NCI-H1930 (cell line): Measurements from ENCODE around the gene PRDM15.

ENCODE experiments used
- DNase-seq, 2 experiments: peaks; one replicate each; lab custom pipeline; 2025; lab: John Stamatoyannopoulos, UW

PRDM15 gene

GRCh38 chr21:41863439-41863740 lies 15.8 kb downstream of the PRDM15 start:
- DNase-seq: no peak

GRCh38 chr21:41861987-41862386 lies 17.2 kb downstream of the PRDM15 start:
- no peak for DNase-seq

GRCh38 chr21:41861255-41861654 lies 17.9 kb downstream of the PRDM15 start:
- no peak for DNase-seq

- no peak for DNase-seq
These were observed 19.7 kb downstream of the PRDM15 start for GRCh38 chr21:41859297-41859980.

DNA sequence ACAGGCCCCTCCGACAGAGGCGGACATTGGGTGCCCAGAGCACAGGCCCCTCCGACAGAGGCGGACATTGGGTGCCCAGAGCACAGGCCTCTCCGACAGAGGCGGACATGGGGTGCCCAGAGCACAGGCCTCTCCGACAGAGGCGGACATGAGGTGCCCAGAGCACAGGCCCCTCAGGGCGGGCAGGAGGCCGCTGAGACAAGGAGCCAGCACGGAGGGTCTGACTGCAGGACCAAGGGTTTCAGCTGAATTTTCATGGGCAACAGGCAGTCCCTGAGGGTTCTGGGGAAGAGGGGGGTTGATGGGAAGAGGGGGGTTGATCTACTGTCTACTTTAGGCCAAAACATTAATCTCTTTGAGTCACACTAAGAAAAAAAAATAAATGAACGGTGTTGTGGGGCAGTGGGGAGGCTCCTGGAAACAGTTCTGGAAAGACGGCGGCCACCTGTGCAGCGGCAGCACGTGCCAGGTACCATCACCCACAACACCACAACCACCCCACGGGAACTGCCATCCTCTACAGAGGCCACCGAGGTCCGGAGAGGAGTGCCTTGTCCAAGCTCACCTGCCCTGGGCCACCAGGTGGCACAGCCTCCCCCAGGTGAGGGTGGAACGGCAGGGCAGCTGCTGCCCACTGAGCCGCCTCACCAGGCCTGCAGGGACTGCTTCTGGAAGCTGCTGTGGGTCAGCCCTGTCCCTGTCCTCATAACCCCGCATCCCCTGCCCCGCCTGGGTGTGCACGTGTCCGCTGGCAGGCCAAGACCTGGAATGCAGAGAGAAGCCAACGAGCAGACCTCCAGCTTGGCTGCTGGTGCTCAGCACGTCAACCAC lies 20.5 kb downstream of the PRDM15 start:
- DNase-seq: no peak

- no peak for DNase-seq
These were observed 21.3 kb downstream of the PRDM15 start for GRCh38 chr21:41857771-41858300.

DNA sequence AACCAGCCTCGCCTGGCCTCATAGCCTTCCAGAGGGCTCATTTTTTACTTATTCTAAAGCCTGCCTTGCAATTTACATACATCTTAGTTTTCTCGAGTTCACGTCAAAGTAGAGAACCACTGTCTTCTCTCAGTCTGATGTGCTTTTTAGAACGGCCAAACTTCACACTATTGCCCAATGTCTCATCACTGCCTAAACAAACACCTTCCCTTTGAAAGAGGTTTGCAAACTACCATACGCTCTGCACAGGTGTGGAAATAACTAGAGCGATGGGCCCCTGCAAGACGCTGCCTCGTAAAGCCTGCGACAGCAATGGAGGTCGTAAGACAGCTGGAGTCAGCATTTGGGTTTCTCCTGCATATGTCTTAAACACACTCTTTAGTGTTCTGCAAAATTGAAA lies 22.6 kb downstream of the PRDM15 start:
- DNase-seq: no peak

DNA sequence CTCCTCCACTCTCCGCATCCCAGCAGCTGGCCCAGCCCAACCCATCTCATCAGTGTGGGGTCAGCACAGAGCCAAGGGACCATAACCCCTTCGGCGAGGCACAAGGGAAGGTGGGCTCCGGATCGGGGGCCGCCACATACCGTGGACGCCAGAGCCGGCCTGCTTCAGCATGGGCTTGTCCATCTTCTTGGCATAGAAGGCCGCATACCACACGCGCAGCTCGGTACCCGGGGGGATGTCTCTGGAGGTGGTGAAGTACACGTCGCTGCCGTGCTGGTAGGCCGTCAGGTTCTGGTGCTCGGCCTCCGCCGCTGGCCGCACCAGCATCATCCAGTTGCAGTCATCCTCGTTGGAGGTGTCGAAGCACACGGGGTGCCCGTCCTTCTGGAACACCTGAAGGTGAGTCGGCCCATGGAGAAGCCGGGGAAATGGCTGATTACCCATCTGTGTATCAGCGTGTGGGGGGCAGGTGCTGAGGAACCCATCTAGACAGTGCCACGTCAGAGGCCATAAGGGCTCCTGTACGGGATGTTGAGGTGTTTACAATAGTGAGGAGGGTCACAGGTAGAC lies 24.6 kb downstream of the PRDM15 start:
- no peak for DNase-seq

GRCh38 chr21:41852929-41853320 lies 26.2 kb downstream of the PRDM15 start:
- DNase-seq: no peak

DNA sequence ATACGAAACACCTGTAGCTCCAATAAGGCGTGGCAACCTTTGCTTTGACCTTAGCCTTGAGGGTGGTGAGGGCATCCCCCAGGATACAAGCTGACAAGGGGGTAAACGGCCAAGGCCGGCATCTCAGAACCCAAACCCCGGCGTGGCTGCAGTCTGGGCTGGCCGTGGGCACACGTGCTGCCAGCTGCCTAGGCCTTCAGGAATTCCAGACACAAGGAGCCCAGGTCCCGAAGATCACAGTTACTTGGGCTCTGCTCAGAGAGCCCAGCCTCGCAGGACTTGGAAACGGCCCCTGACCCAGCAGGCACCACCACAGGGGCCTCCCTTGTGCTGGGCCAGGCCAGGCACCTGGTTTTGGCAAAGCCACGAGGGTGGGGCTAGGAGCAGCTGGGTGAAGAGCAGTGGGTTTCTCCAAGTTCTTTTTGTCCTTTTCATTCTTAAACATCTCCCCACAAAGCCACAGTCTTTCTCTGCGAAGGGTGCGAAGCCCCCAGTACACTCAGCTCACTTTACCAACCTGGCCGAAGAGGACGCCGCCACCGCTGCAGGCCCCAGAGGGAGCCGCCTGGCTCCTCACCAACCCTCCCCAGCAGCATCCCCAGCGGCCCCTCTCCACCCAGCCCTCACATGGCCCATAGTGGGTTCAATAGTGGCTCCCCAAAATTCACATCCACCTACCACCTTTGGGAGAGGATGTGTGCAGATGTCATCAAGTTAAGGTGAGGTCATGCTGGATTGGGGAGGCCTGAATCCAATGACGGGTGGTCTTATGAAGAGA lies 26.8 kb downstream of the PRDM15 start:
- DNase-seq: no peak

DNA sequence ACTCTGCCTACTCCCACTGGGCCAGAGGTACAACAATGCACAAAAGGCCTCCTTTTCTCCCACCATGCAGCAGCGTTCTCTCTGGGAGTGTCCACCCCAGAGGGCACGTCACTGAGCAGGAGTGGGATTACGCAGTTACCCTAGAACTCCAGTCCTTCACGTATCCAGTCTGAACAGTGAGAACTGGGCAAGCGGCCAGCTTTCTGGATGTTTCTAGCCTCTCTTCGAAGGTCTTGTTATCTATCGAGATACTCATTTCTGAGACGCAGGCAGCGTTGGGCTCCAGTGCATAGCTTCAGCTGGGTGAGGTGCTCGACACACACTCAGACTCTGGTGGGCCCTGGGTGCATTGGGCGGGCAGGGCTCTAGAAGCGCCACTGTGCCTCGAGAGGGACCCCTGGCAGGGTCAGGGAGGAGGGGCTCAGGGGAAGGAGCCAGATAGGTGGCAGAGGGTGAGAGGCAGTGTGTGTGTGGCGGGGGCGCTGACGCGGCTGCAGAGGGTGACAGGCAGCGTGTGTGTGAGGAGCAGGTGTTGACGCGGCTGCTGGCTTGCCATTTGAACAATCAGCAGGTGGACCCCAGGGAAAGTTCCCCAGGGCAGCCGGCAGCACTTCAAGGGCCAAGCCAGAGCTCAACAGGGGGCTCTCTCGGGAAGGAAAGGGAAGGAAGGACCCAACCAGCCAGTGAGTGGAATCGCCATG lies 27.9 kb downstream of the PRDM15 start:
- no peak for DNase-seq

- no peak for DNase-seq
These were observed 29.1 kb downstream of the PRDM15 start for GRCh38 chr21:41850085-41850484.

- DNase-seq: no peak
These were observed 30.1 kb downstream of the PRDM15 start for GRCh38 chr21:41848958-41849580.

DNA sequence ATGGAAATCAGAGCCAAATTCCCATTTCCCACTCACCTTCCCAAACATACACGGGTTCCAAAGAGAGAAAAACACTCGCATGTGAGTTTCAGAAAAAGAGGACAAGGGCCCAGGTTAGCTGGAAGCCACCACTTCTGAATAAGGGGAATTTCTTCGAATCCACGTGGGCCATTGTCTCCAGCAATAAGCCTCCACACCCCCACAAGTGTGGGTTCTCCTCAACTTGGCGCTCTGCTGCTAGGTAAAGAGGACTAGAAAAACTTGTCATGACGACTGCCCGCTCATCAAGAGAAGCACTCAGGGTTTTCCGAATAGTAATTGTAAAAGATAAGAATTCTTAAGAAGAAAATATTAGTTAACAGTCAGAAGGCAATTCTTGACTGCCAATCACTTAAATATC lies 30.6 kb downstream of the PRDM15 start:
- no peak for DNase-seq

DNA sequence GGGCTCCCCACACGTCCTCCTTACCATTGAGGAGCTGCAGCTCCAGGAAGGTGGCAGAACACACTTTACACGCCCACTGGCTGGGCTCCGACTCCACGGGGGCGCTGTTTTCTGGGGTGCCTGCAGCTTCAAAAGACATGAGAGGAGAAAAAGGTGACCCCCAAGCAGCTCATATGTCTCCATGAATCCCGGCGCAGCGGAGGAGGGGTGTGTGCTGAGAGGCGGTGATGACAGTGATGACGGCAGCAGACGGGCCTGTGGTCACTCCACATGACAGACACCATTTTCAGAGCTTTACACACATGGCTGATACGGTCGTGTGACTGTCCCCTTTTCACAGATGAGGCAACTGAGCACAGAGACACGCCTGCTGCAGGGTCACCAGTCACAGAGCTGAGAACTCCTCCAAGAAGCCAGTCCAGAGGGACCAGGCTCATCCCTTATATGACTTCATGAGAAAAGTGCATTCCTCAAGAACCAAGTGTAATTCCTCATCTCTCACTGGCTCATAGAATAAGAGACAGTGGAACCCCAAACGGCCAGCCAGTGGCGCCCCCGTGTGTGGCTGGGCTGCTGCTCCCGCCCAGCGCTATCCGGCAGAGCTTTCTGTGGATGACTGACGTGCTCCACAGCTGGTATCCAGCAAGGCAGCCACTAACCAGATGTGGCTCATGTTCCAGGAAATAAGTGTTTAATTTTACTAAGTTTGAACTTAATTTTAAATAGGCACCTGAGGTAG lies 31.9 kb downstream of the PRDM15 start:
- no peak for DNase-seq

GRCh38 chr21:41846536-41846935 lies 32.6 kb downstream of the PRDM15 start:
- no peak for DNase-seq

DNA sequence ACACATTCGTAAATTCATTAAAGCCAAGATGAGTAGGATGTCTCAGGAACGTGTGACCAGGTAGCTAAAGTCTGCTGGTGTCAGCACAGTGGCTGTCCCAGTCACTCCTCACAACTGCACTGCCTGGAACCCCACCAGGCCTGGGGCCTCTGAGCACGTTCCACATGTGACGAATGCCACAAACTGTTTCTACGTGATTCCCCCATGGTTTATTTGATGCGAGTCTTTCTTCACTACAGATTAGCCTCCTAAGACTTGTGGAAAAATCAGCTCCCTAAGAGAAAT lies 33.2 kb downstream of the PRDM15 start:
- no peak for DNase-seq

GRCh38 chr21:41845310-41846032 lies 33.7 kb downstream of the PRDM15 start:
- no peak for DNase-seq

DNA sequence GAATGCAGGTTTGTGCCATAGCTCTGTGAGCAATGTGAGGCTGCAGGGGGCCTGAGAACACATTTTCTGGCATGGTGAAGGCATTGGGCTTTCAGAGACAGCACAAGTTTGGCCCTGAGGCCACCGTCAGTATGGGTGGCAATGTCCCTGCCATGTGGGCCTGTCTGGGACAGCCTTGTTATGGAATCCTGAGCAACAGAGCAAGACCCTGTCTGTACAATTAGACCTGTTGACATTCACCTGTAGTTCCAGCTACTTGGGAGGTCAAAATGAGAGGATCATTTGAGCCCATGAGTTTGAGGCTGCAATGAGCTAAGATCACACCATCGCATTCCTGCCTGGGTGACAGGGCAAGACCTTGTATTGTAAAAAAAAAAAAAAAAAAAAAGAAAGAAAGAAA lies 35.6 kb downstream of the PRDM15 start:
- no peak for DNase-seq

DNA sequence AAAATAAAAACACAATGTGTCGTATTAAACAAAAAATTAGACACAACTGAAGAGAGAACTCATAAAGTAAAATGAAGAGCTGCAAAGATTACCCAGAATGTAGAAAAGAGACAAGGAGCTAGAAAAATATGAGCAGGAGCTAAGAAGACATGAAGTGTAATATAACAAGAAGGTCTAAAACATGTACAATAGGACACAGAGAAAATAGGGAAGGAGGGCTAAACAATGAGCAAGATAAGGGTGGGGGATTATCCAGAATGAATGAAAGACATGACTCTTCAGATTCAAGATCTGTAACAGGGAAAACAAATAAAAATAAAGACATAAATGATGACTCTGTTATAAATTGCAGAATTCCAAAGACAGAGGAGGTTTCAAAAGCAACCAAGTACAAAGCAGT lies 38.3 kb downstream of the PRDM15 start:
- DNase-seq: no peak
